ENCODE measurements around the gene OLA1.

OLA1 gene

GRCh38 chr2:174063492-174064092 is 184.7 kb downstream of the OLA1 start:
- TF ChIP-seq, protein P1, sequence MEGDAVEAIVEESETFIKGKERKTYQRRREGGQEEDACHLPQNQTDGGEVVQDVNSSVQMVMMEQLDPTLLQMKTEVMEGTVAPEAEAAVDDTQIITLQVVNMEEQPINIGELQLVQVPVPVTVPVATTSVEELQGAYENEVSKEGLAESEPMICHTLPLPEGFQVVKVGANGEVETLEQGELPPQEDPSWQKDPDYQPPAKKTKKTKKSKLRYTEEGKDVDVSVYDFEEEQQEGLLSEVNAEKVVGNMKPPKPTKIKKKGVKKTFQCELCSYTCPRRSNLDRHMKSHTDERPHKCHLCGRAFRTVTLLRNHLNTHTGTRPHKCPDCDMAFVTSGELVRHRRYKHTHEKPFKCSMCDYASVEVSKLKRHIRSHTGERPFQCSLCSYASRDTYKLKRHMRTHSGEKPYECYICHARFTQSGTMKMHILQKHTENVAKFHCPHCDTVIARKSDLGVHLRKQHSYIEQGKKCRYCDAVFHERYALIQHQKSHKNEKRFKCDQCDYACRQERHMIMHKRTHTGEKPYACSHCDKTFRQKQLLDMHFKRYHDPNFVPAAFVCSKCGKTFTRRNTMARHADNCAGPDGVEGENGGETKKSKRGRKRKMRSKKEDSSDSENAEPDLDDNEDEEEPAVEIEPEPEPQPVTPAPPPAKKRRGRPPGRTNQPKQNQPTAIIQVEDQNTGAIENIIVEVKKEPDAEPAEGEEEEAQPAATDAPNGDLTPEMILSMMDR (conservative IDR thresholded peaks at IDR 0.05; ENCODE audit: control insufficient read depth, insufficient read depth, low read depth, low read length), result no peak
- DNase-seq (ENCODE audit: low read depth), result no peak
- H3K4me3 ChIP-seq (ENCODE audit: control insufficient read depth, low read depth, low read length), result no peak overlapping the region

GRCh38 chr2:174062934-174063333 is 185.4 kb downstream of the OLA1 start:
- DNase-seq (ENCODE audit: low read depth), result no peak
- TF ChIP-seq, protein P1 (conservative IDR thresholded peaks at IDR 0.05; ENCODE audit: control insufficient read depth, insufficient read depth, low read depth, low read length), result no peak
- no peak overlapping the region for H3K4me3 ChIP-seq (ENCODE audit: control insufficient read depth, low read depth, low read length)

GRCh38 chr2:174059884-174060244 is 188.5 kb downstream of the OLA1 start:
- H3K4me3 ChIP-seq (ENCODE audit: control insufficient read depth, low read depth, low read length), result no peak overlapping the region
- DNase-seq (ENCODE audit: low read depth), result peak; percentile 67
- TF ChIP-seq, protein P1 (conservative IDR thresholded peaks at IDR 0.05; ENCODE audit: control insufficient read depth, insufficient read depth, low read depth, low read length), result no peak

DNA sequence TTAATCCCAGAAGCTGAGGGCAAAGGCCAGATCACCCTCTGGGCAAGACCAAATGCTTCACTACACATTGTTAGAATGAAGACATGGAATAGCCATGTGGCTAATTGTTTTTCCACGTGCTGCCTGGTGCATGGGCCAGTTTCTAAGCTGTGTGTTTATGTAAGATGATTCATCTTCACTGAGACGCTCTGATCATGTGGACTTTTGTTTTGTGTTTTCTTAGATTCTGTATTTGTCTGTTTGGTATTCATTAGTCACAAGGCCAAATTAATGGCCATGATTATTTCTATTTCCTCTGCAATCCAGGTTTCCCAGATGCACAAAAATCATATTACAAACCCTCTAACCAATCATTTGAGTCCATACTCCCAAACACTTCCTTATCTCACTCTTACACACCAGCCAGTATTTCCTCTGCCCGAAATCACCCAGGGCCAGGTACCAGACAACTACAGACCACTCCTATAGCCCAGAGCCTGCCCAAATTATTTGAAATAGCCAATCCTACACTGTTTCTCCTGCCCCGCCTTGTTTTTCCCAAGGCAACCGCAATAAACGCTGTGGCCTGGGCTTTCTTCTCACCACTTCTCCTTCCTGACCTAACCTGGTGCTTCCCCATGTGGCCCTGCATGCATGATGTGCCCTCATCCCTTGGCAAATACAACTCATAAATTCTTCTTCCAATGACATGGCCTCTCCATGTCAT is 189.0 kb downstream of the OLA1 start:
- DNase-seq (ENCODE audit: low read depth), result peak; percentile 94

DNA sequence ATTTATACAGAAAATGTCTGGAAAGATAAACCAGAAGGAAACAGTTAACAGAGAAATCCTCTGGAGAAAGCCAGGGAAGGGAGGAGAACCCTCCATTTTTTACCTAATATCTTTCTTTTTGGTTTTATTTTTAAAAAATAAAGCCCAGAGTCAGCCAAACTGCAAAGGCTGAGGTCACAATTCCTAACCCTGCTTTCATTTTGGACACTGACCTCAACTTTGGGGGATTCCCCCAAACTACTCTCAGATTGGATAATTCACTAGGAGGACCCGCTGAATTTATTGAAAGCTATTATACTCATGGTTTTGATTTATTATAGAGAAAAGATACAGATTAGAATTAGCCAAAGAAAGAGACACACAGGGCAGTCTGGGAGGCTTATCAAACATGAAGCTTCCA is 189.9 kb downstream of the OLA1 start:
- DNase-seq (ENCODE audit: low read depth), result no peak
- TF ChIP-seq, protein P1 (conservative IDR thresholded peaks at IDR 0.05; ENCODE audit: control insufficient read depth, insufficient read depth, low read depth, low read length), result no peak
- H3K4me3 ChIP-seq (ENCODE audit: control insufficient read depth, low read depth, low read length), result no peak overlapping the region

More for the DNA sequence above, 189.0 kb downstream of the OLA1 start:
- no peak overlapping the region for H3K4me3 ChIP-seq (ENCODE audit: control insufficient read depth, low read depth, low read length)
- TF ChIP-seq, protein P1 (conservative IDR thresholded peaks at IDR 0.05; ENCODE audit: control insufficient read depth, insufficient read depth, low read depth, low read length), result no peak

GRCh38 chr2:174058026-174058425 is 190.3 kb downstream of the OLA1 start:
- TF ChIP-seq, protein P1 (conservative IDR thresholded peaks at IDR 0.05; ENCODE audit: control insufficient read depth, insufficient read depth, low read depth, low read length), result no peak
- no peak for DNase-seq (ENCODE audit: low read depth)
- no peak overlapping the region for H3K4me3 ChIP-seq (ENCODE audit: control insufficient read depth, low read depth, low read length)
